Non-pigmented ciliary epithelial cell (primary cell): Measurements from ENCODE around the gene SMPD3.

Source experiments
- DNase-seq: peaks from one replicate; pipeline ENCODE4 v3.0.0-alpha.2; 2010; ENCODE audit warnings: low read depth

The SMPD3 gene

DNA sequence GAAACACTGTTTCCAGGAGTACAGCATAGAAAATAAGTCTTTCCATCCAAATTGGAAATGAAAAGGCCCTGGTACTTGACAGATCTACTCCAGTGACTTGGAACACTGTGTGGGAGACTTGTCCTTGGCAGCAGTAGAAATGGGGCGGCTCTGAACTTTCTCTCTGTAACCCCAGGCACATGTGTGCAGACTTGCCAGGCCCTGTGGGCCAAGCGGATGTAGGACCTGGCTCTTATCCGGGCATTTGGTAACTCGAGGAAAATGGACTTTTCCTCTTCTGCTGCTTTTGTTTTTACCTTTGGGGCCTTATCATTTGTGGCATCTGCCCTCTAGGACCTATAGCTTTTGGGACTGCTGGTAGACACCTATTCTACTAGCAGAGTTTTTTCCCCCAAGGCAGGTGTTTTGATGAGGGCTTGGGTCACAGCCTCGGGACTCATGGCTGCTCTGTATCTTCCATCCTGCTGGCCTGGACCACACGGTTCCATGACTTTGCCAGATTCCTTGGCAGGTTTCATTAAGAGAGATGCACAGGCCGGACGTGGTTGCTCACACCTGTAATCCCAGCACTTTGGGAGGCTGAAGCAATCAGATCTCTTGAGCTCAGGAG is 43.5 kb downstream of the SMPD3 start:
- DNase-seq = no peak

DNA sequence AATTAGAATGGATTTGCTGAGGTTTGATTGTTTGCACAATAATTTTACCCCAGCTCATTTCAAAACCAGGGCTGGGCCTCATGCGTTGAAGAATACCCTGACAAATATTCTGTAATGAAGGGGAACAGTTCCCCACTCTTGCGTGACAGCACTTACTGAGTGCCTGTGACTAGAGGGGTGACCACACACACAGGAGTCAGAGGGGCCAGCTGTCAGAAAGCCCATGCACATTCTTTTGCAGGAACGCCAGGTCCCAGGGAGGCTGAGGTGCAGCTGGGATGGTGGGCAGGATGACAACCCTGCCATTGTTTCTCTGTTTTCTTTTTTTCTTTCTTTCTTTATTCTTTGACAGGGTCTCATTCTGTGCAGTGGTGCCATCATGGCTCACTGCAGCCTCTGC is 44.6 kb downstream of the SMPD3 start:
- DNase-seq = no peak

DNA sequence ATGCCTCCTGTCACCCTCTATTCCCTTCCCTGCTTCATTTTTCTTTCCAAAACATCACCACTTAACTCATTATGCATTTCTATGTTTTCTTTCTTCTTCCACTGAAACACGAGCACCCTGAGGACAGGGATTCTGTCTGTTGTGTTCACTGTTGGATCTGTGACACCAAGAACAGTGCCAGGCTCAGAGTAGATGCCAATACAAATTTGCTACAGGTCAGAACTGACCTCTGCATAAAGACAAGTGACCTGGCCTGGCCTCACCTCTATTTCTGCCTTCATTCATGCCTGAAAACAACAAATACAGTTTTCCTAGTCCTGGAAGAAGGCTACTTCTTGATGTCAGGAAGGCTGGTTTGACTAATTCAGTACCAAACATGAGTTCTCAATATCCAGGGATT is 45.1 kb downstream of the SMPD3 start:
- DNase-seq = no peak

DNA sequence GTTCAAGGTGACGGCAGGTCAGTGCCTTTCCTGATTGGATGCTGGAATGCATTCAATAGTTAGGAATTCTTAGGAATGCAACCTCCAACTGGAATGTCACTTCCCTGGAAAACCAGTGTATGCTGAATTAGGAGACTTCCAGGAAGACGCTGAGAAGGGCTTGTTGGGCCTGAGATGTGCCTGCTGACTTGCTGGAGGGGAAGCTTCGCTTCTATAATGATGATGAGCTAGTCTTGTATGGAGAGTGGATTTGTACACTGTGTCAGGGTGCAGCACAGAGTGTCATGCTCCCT is 45.6 kb downstream of the SMPD3 start:
- DNase-seq = no peak

DNA sequence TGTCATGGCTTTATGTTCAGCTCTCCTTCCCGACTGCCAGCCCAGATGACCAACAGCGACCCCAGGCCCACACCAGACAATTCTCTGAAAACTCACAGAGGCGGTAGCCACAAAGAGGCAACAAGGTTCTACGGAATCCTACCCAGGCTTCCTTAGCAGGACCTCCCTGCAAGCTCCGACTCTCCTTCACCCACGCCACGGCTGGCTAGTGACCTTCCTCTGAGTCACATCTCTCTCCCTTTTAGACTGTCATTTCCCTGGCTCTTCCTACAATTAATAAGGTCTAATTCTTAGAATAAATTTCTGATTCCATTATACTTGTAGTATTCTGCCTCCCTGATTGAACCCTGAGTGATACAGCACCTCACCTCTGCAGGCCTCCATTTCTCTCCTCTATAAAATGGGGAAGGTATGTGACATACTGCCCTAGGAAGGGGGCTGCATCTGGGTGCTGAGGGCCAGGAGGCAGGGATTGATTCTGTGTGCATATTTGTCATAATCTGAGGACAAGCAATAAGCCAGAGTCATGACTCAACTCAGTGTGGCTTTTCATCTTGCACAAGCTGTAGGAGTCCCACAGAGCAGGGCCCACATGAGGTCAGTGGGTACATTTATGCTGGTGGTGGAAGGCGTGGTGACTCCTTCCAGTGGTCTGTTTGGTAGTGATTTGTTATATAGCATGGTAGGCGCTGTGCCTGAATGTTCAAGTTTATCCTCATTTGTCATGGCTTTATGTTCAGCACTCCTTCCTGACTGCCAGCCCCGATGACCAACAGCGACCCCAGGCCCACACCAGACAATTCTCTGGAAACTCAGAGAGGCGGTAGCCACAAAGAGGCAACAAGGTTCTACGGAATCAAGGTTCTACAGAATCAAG is 46.2 kb downstream of the SMPD3 start:
- peak; percentile 50 for DNase-seq

- no peak for DNase-seq
Observed at GRCh38 chr16:68400924-68401460, 47.3 kb downstream of the SMPD3 start.

DNA sequence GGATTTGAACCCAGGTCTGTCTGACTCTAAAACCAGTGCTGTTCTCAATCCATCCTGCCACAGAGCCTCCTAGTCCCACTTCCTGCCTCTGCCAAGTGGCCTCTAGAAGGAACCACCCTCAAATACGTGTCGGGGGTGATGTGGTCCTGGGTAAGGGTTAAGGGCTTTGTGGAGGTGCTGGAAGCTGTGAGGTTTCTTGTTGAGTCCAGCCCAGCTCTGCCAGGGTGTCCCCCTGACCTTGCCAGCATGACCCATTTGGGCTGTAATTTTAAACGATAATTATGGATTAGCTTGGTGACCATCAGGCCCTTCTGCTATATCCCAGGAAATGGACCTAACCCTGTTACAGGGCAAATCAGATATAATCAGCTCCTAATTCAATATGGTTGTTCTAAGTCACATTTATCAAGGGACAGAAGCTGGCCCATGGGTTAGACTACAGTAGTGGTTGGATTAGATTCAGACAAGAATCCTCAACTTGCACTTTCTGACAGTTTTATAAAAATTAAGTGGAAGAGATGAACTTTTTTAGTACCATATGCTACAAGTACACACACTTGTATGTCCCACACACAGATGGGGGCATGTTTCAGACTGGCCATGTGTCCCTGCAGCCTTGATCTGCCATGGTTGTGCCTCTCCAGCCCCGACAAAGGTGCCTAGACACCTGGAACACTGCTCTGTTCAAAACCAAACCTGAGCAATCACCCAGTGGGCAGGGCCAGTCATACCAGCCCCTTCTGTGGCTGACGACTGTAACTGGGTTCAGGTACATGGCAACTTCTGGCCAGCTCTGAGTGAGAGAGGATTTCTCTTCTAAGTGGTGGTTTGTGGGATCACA is 48.0 kb downstream of the SMPD3 start:
- no peak for DNase-seq

DNA sequence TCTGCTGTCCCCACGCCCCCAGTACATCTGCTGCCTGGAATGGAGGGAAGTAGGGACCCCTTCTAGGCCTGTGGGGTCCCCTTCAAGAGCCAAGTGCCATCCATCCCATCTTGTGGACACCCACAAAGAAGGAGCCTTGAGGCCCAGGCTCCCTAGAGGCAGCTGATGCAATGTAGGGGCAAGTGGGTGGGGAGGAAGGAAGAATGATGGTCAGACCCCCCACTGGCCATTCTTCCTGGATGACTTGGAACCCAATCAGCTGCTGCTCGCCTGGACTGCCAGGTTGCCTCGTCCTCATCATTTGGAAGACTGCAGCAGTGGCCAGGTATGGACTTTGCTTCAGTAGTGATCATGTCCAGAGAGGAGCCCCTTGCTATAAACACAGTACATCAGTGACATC is 48.9 kb downstream of the SMPD3 start:
- DNase-seq = no peak

- DNase-seq = no peak
Observed at GRCh38 chr16:68397710-68398201, 50.6 kb downstream of the SMPD3 start.

GRCh38 chr16:68396481-68396880 is 51.8 kb downstream of the SMPD3 start:
- DNase-seq = peak; percentile 27

- no peak for DNase-seq
Observed at GRCh38 chr16:68395815-68396214, 52.5 kb downstream of the SMPD3 start.

- DNase-seq = no peak
Observed at GRCh38 chr16:68395167-68395786, 53.0 kb downstream of the SMPD3 start.

- DNase-seq = no peak
Observed at GRCh38 chr16:68393333-68393732, 55.0 kb downstream of the SMPD3 start.

DNA sequence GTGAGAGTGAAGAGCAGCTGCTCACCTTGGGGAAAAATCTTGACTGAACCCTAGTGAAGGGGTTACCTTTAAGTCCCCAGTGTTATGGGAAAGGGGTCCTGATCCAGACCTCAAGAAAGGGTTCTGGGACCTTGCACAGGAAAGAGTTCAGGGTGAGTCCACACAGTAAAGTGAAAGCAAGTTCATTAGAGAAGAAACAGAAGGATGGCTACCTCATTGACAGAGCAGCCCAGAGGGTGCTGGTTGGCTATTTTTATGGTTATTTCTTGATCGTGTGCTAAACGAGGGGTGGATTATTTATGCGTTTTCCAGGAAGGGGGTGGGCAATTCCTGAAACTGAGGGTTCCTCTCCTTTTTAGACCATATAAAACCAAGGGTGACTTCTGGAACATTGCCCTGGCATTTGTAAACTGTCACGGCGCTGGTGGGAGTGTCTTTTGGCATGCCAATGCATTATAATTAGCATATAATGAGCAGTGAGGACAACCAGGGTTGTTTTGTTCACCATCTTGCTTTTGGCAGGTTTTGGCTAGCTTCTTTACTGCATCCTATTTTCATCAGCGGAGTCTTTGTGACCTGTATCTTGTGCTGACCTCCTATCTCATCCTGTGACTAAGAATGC is 58.4 kb downstream of the SMPD3 start:
- no peak for DNase-seq

DNA sequence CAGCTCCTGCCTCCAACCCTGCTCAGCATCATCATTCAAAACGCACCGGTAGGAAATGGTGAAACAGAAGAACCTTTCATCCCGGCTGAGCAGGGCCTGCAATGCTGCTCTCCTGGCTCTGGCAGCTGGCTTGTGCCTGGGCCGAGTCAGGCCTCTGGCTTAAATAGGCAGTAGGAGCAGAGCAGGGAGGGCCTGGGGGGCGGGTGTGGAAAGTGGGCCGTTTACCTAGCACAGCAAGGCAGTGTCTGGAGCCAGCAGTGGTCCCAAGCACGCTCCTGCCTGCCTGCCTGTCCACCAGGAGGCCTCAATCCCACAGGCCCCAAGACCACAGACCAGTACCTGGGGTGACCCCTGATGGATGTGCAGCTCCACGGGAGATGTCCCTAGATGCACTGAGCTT is 59.3 kb downstream of the SMPD3 start:
- DNase-seq = no peak

DNA sequence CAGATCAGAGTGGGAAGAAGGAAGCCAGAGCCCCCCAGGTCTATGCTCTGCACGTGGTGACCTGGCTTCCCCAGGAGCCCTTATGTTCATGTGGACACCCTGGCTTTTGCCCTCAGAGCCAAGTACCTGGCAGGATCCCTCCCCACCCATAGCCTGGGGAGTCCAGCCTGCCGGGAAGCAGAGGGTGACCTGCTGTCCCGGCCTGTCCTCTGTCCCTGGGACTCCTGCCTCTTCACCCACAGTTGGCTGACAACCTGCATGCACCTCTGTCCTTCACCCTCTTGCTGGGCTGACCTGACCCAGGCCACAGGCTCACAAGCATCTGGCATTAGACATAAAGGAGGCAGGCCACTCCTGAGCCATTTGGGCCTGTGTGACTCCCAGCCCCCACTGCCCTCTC is 60.2 kb downstream of the SMPD3 start:
- DNase-seq = no peak

- no peak for DNase-seq
Observed at GRCh38 chr16:68387301-68387700, 61.0 kb downstream of the SMPD3 start.

- no peak for DNase-seq
Observed at GRCh38 chr16:68386628-68387027, 61.7 kb downstream of the SMPD3 start.

DNA sequence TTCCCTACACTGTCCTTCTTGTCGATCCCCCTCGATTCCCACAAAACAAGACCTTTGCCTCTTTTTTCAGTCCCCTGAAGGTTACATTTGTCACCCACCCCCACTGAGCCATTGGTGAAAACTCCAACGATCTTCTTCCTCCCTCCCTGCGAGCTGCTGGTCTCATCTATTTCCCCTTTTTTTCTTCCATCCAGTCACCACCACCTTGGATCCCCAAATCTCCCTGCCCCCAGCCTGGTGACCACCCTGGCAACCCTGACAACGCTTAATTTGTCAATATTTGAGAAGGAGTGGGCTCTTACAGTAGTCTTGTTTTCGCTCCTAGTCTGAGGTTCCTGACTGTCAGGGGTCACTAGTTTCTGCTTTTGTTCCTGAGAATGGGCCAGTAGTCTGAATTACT is 62.9 kb downstream of the SMPD3 start:
- no peak for DNase-seq

GRCh38 chr16:68384288-68385161 is 63.8 kb downstream of the SMPD3 start:
- DNase-seq = no peak

GRCh38 chr16:68383858-68384257 is 64.5 kb downstream of the SMPD3 start:
- DNase-seq = no peak
